Body of pancreas (tissue), 4 donors: ENCODE measurements around the gene BACH2.

ENCODE experiments used
- CTCF ChIP-seq, 7 experiments: fragments of 450-650 bp in 4 of 7; fragments of 200-600 bp in 3 of 7; sonication (generic) in 3 of 7; IDR thresholded peaks; one replicate each; pipeline ENCODE4 v1.5.1; 2016 to 2019; ENCODE audit warnings: antibody characterized with exemption in 7 of 7
- POLR2A ChIP-seq, 3 donors: fragments of 450-650 bp; IDR thresholded peaks; one replicate each; pipeline ENCODE4 v1.6.1; 2016; ENCODE audit warnings: antibody characterized with exemption in 3 of 3, mild to moderate bottlenecking in 2 of 3

GRCh38 chr6:90139272-90139817 is 157.3 kb downstream of the BACH2 start:
- no peak for TF ChIP-seq CTCF (IDR thresholded peaks at IDR 0.05)
- TF ChIP-seq POLR2A (IDR thresholded peaks at IDR 0.05) = no peak
